ENCODE results near the gene TRPV4.

GRCh38 chr12:109864916-109865315, 31.7 kb upstream of the TRPV4 start:
- TF ChIP-seq HOXD13 (CRISPR knock-in tag; IDR thresholded peaks at IDR 0.05; ENCODE audit: borderline replicate concordance) (no peak), CTCF (tag by site-specific recombination; IDR thresholded peaks at IDR 0.05) (no peak)
